ENCODE results near the gene SLC25A53. TPM values are rescaled to one million over a fixed set of nuclear protein-coding genes. Genes with fewer than 3 reads are reported as not detected.
A peak's percentile ranks its signal among the peaks of the same experiment; 100 is the strongest.

Gene SLC25A53
- total and polyA plus RNA-seq, 2 of the 4 experiments (the other 2 are of a cell fraction), result 3.7 to 5.9 TPM

DNA sequence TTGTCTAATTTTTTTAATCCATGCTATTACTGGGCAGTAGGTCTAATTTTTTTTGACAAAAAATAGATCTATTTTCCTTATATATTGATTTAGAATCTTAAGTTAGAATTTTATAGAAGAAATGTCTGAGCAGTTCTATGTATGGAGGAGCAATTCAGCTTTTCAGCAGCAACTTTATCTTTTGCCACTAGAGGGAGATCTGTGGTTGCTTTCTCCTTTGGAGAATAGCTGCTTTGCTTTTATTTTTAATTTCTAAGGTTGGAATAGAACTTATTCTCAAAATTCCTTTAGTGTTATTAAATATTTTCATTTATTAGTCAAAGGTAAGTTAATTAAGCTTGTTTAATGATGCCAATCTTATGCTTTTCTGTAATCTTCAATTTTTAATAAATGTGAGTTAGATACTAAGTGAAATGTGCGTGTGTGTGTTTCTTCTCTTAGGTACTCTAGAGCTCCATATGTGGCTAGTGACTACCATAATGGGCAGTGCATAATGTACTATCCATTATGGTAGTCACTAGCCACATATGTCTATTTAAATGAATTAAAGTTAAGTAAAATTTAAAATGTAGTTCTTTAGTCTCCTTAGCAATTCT lies 38.8 kb upstream of the SLC25A53 start:
- BruUV-seq (replicated peaks), result no TSS peak
- no peaks in the 10 kb centered on the region for H3K36me3 ChIP-seq (ENCODE audit: control insufficient read depth, insufficient read depth, low read length)
- no peaks in the 10 kb centered on the region for H3K27me3 ChIP-seq (ENCODE audit: control insufficient read depth, insufficient read depth, low read length)
- no peak overlapping the region for H2AK9ac ChIP-seq (replicated peaks; ENCODE audit: low read depth, low read length, poor library complexity)
- no peak overlapping the region for H4K5ac ChIP-seq (ENCODE audit: low read depth, low read length)
- no peak overlapping the region for H3K27ac ChIP-seq (ENCODE audit: insufficient read depth, low read length)
- POLR2A ChIA-PET (ENCODE audit: unreplicated experiment), result no interaction called here
- no peak overlapping the region for H3K14ac ChIP-seq (replicated peaks; ENCODE audit: low read depth, low read length)
- H3K4ac ChIP-seq (ENCODE audit: low read depth, low read length), result no peak overlapping the region
- intact Hi-C loops (cut with micrococcal nuclease) (loop anchor here (1.0 to 10.0 kb wide), 3 partner anchors 76 to 999 kb away; no protein-coding TSS in a partner anchor), in situ Hi-C loops (cut with MboI; ENCODE audit: low sequenced_read_pairs) (no loop called here), dilution Hi-C loops (cut with HindIII; ENCODE audit: low sequenced_read_pairs, unreplicated experiment) (no loop called here)
- no peak overlapping the region for H3K56ac ChIP-seq (ENCODE audit: extremely low read depth, insufficient read depth, low read length)
- no peaks in the 10 kb centered on the region for H4K20me1 ChIP-seq (ENCODE audit: insufficient read depth, low read length)
- DNase-seq, result peak; percentile 25
- H3K4me1 ChIP-seq (ENCODE audit: control insufficient read depth, insufficient read depth, low read length), result no peaks in the 10 kb centered on the region
- no peak overlapping the region for H2AFZ ChIP-seq (replicated peaks; ENCODE audit: low read length, poor library complexity)
- no peak overlapping the region for H3K9ac ChIP-seq (ENCODE audit: low read depth, low read length)
- no peak overlapping the region for H2AK5ac ChIP-seq (ENCODE audit: low read depth, low read length)
- H2BK20ac ChIP-seq (ENCODE audit: low read depth, low read length), result no peak overlapping the region
- H2BK120ac ChIP-seq (ENCODE audit: low read depth, low read length), result no peak overlapping the region
- WGBS, 2 experiments (ENCODE audit: extremely low coverage in 2 of 2, insufficient read length in 1 of 2), result no CpG with 5 or more reads among the region's 1 CpG
- H3K4me3 ChIP-seq (ENCODE audit: insufficient read depth, low read depth, low read length), result no peak overlapping the region
- TF ChIP-seq, protein P1, sequence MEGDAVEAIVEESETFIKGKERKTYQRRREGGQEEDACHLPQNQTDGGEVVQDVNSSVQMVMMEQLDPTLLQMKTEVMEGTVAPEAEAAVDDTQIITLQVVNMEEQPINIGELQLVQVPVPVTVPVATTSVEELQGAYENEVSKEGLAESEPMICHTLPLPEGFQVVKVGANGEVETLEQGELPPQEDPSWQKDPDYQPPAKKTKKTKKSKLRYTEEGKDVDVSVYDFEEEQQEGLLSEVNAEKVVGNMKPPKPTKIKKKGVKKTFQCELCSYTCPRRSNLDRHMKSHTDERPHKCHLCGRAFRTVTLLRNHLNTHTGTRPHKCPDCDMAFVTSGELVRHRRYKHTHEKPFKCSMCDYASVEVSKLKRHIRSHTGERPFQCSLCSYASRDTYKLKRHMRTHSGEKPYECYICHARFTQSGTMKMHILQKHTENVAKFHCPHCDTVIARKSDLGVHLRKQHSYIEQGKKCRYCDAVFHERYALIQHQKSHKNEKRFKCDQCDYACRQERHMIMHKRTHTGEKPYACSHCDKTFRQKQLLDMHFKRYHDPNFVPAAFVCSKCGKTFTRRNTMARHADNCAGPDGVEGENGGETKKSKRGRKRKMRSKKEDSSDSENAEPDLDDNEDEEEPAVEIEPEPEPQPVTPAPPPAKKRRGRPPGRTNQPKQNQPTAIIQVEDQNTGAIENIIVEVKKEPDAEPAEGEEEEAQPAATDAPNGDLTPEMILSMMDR (conservative IDR thresholded peaks at IDR 0.05; ENCODE audit: low read depth, low read length), result peak; percentile 72
- TF ChIP-seq POLR2A (IDR thresholded peaks at IDR 0.05; ENCODE audit: low read depth, low read length), result no peak
- TF ChIP-seq BHLHE40 (IDR thresholded peaks at IDR 0.05; ENCODE audit: low read depth, low read length), result no peak
- no peak for TF ChIP-seq CEBPB (IDR thresholded peaks at IDR 0.05; ENCODE audit: low read depth, low read length)
- no peak for TF ChIP-seq FOS (IDR thresholded peaks at IDR 0.05; ENCODE audit: low read depth, low read length)
- TF ChIP-seq MAFK (IDR thresholded peaks at IDR 0.05; ENCODE audit: low read depth, low read length), result no peak
- TF ChIP-seq CHD1 (IDR thresholded peaks at IDR 0.05; ENCODE audit: low read depth, low read length), result no peak
- peak; percentile 52 for TF ChIP-seq SMC3 (IDR thresholded peaks at IDR 0.05; ENCODE audit: low read depth, low read length)
- peak; percentile 57 for TF ChIP-seq RAD21 (IDR thresholded peaks at IDR 0.05; ENCODE audit: low read length)
- TF ChIP-seq, protein P2, sequence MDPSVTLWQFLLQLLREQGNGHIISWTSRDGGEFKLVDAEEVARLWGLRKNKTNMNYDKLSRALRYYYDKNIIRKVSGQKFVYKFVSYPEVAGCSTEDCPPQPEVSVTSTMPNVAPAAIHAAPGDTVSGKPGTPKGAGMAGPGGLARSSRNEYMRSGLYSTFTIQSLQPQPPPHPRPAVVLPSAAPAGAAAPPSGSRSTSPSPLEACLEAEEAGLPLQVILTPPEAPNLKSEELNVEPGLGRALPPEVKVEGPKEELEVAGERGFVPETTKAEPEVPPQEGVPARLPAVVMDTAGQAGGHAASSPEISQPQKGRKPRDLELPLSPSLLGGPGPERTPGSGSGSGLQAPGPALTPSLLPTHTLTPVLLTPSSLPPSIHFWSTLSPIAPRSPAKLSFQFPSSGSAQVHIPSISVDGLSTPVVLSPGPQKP (IDR thresholded peaks at IDR 0.05; ENCODE audit: borderline replicate concordance, low read depth, low read length), result no peak
- no peak overlapping the region for H2BK15ac ChIP-seq (ENCODE audit: low read depth, low read length)
- ATAC-seq (ENCODE audit: low read depth), result peak; percentile 79; the same call in 1 of the 2 replicates
- H3K9me3 ChIP-seq (ENCODE audit: control insufficient read depth, insufficient read depth, low read length), result no peaks in the 10 kb centered on the region
- H4K91ac ChIP-seq (ENCODE audit: insufficient read depth, low read depth, low read length), result no peak overlapping the region
- no peak overlapping the region for H2BK5ac ChIP-seq (ENCODE audit: low read depth, low read length, poor library complexity, severe bottlenecking)
- no peak overlapping the region for H3K23ac ChIP-seq (ENCODE audit: low read depth, low read length)
- H4K8ac ChIP-seq (ENCODE audit: low read depth in 2 of 2, low read length in 2 of 2), result no peak overlapping the region
- H3K79me1 ChIP-seq (ENCODE audit: low read depth in 1 of 2, low read length in 2 of 2), result no peaks in the 10 kb centered on the region
- H3K4me2 ChIP-seq (ENCODE audit: low read depth, low read length), result no peak overlapping the region
- CTCF ChIA-PET, result interaction anchor here (0.6 to 1.6 kb wide), 12 partner anchors 9 to 727 kb away, joined by 3 to 6 read pairs (median 4); partner anchors contain the start of gene SLC25A53
- H3K18ac ChIP-seq (ENCODE audit: low read depth, low read length), result no peak overlapping the region
- no peaks in the 10 kb centered on the region for H3K9me1 ChIP-seq (ENCODE audit: insufficient read depth, low read length)

All from IMR-90 (cell line).